ENCODE data around the gene TMEM91.
"Not testable (repeated sequence)": the region's sequence is repeated elsewhere in the genome, so short reads cannot be mapped to it uniquely, and the experiment has no call there.

TMEM91 gene

DNA sequence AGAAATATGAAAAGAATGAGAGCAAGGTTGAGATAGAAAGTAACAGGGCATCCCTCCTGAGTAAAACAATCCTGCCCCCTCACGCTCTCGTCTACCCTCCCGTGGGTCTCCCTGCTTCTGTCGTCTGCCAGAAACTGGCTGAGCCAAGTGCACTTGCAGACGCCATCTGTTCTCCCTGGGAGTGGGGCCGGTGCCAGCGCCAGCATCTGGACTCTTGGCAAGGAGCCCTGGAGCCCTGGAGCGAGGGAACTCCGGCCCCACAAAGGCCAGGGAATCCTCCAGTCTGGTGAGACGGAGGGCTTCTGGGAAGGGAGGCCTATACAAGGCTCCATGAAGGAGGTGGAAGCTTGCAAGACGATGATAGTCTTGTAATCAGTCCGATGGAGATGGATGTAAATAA is 2.3 kb upstream of the TMEM91 start:
- in situ Hi-C loops (cut with HindIII; ENCODE audit: low sequenced_read_pairs) = no loop called here

GRCh38 chr19:41376998-41377365 is 649 bp downstream of the TMEM91 start:
- in situ Hi-C loops (cut with HindIII; ENCODE audit: low sequenced_read_pairs) = no loop called here

DNA sequence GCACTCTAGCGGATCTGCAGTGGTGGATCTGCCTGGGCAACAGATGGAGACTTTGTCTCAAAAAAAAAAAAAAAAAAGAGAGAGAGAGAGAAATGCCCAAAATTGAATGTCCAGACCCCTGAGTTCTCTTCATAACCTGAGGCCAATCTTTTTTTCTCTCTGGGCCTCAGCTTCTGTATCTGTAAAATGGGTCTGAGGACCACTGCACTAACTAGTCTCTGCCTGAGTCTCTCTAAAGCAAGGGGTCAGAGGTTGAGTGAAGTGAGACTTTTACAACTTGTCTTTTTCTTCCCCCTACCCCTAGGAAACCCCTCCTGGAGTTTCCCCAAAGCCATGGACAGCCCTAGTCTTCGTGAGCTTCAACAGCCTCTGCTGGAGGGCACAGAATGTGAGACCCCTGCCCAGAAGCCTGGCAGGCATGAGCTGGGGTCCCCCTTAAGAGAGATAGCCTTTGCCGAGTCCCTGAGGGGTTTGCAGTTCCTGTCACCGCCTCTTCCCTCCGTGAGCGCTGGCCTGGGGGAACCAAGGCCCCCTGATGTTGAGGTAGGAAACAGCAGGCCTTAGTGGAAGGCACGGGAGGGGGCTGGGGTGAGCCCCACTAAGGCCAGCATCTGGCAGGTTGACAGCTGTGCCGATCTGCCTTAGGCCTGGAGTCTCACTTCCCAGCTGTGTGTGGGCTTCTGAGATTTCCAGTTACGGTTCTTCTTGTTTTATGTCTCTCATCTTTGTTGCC is 1.8 kb downstream of the TMEM91 start:
- in situ Hi-C loops (cut with HindIII; ENCODE audit: low sequenced_read_pairs) = no loop called here

DNA sequence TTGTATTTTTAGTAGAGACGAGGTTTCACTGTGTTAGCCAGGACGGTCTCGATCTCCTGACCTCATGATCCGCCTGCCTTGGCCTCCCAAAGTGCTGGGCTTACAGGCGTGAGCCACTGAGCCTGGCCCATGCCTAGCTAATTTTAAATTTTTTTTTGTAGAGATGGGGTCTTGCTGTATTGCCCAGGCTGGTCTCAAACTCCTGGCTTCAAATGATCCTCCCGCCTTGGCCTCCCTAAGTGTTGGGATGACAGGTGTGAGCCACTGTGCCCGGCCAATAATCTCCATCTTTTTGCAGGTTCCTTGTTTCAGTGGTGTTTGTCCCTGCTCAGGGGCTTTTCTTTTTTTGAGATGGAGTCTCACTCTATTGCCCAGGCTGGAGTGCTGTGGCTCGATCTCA is 5.2 kb downstream of the TMEM91 start:
- in situ Hi-C loops (cut with HindIII; ENCODE audit: low sequenced_read_pairs) = not testable (repeated sequence)

- in situ Hi-C loops (cut with HindIII; ENCODE audit: low sequenced_read_pairs) = no loop called here
These were observed 8.0 kb downstream of the TMEM91 start for GRCh38 chr19:41384351-41384750.

DNA sequence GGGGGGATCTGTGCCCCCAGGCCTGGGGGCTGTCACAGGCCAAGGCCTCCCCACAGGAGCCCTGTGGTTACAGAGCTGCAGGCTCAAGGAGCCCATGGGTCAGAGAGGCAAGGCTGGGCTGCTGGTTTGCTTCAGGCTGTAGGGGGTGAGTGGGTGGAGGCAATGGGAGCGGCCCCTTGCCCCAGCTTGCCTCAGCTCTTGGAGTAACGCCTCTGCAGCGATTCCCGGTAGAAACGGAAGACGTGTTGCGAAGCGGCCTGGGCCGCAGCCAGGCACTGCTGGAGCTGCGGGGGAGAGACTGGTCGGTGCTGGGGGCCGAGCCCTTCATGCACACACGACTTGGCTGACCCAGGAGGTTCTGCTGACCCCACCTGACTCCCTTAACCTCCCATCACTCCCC is 10.1 kb downstream of the TMEM91 start:
- in situ Hi-C loops (cut with HindIII; ENCODE audit: low sequenced_read_pairs) = no loop called here

- in situ Hi-C loops (cut with HindIII; ENCODE audit: low sequenced_read_pairs) = no loop called here
These were observed 15.3 kb downstream of the TMEM91 start for GRCh38 chr19:41391618-41392017.

- in situ Hi-C loops (cut with HindIII; ENCODE audit: low sequenced_read_pairs) = no loop called here
These were observed 16.4 kb downstream of the TMEM91 start for GRCh38 chr19:41392775-41393174.

DNA sequence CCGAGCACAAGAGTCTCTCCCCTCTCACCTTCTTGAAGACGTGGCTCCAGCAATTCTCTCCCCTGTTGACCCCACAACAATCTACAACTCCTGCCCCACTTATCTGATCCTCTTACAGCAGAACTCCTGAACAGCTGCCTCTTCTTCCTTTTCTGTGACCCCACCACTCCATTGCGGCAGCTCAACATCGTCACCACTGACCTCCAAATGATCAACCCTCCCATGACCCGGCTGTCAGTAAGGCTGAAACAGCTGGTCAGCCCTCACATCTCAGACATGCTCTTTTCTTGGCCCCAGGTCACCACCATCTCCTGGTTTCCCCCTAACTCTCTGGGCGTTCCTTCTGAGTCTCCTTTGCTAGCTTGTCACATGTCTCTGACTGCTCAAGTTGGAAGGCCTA is 19.0 kb downstream of the TMEM91 start:
- in situ Hi-C loops (cut with HindIII; ENCODE audit: low sequenced_read_pairs) = no loop called here

DNA sequence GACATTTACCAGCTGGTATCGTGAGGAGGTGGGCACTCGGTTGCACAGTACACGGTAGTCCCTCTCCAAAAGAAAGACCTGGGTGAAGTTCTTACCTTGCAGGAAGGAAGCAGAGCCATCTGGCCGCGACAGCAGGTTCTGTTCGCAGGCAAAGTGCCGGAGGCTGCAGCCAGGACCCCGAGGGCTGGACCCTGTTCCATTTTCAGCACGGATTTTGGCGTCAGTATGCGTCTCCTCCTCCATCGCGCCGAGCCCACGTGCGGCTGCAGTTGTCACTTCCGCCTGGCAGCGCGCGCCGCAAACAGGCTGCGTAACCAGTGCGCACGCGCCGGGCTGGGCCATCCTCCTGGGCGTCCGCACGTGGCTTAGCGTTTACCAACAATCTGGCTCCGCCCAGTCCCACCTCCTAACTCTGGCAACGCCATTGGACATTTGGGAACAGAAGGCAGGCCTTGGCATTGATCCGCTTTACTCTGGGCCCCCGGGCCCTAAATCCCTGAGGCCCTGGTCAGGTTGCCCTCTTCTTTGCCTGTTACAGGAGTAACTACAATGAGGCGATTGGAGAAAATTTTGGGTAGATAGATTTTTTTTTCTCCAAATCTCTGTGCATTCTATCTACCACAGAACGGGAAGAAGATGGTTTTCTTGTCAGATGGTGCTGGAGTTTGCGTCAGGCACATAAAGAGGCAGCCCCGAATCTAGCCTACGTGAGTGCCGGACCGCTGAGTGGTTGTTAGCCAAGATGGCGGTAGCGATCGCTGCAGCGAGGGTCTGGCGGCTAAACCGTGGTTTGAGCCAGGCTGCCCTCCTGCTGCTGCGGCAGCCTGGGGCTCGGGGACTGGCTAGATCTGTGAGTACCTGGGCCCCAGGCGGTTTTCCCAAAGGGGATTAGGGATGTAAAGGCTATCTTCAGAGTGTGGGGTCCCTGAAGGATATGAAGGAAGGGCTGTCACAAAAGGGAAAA is 21.0 kb downstream of the TMEM91 start, which contains the start of the genes BCKDHA and EXOSC5:
BCKDHA (plus strand) TSS at position 733 of the 964 bp plus-strand sequence; CDS start at position 743, 10 bp downstream.
EXOSC5 (minus strand) TSS at position 274 of the 964 bp plus-strand sequence; CDS start at position 243, 31 bp downstream.
- in situ Hi-C loops (cut with HindIII; ENCODE audit: low sequenced_read_pairs) = no loop called here

DNA sequence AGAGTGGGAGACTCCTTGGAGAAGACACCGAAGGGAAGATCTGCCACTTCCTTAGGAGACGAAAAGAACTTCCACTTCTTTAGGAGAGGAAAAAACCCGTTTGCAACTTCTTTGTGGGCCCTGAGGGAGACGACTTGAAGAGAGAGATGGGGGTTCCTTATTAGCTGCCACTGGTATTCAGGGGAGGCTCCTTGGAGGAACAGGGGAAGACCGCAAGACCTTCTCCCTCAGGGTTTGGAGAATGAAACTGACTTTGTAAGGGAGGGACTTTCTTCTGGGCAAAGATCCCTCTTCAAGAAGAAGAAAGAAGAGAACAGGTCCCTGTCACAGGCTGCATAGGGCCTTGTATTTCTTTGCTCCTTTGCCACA is 21.7 kb downstream of the TMEM91 start:
- in situ Hi-C loops (cut with HindIII; ENCODE audit: low sequenced_read_pairs) = no loop called here

DNA sequence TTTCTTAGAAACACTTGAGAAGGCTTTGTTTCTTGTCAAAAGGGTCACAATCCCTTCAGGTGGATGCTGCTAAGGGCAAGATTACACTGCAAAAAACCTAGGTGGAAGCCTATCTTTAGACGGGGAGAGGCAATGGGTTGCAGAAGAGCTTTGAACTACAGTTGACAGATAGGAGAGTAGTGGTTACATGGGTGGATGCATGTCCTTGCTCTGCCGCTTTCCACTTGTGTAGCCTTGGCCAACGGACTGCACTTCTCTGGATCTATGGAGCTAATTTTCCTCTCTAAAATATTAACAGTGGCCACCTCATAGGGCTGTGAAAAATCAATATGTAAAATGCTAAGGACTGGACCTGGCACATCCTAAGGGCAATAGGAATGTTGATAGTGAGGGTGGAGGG is 22.3 kb downstream of the TMEM91 start:
- in situ Hi-C loops (cut with HindIII; ENCODE audit: low sequenced_read_pairs) = no loop called here

DNA sequence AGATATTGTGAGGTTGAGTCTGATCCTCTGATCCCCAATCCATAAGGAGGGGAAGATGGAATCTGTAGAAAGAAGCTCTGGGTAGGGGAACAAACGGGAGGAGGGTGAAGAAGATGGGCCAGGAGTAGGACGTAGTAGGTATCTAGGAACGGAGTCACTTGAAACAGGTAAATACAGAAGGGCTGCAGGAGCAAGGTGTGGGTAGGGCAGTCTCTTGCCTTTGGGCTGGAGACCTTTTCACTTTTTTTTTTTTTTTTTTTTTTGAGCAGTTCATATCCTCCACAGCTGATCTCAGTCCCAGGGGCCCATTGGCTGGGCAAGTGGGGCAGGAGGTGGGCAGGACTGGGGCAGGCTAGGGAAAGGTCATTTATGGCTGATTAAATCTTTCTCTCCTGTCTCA is 22.8 kb downstream of the TMEM91 start:
- in situ Hi-C loops (cut with HindIII; ENCODE audit: low sequenced_read_pairs) = no loop called here

- in situ Hi-C loops (cut with HindIII; ENCODE audit: low sequenced_read_pairs) = no loop called here
These were observed 23.2 kb downstream of the TMEM91 start for GRCh38 chr19:41399525-41399924.

GRCh38 chr19:41401483-41401882 is 25.1 kb downstream of the TMEM91 start:
- in situ Hi-C loops (cut with HindIII; ENCODE audit: low sequenced_read_pairs) = no loop called here

DNA sequence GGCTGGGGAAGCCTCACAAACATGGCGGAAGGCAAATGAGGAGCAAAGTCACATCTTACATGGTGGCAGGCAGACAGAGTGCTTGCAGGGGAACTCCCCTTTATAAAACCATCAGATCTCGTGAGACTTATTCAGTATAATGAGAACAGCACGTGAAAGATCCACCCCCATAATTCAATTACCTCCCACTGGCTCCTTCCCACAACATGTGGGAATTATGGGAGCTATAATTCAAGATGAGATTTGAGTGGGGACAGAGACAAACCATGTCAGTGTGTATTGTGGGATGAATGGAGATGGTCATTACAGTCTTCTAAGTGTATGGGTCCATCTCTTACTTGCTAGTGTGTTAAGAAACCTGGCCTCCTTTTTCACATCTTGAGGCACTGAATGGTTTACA is 25.7 kb downstream of the TMEM91 start:
- in situ Hi-C loops (cut with HindIII; ENCODE audit: low sequenced_read_pairs) = no loop called here

DNA sequence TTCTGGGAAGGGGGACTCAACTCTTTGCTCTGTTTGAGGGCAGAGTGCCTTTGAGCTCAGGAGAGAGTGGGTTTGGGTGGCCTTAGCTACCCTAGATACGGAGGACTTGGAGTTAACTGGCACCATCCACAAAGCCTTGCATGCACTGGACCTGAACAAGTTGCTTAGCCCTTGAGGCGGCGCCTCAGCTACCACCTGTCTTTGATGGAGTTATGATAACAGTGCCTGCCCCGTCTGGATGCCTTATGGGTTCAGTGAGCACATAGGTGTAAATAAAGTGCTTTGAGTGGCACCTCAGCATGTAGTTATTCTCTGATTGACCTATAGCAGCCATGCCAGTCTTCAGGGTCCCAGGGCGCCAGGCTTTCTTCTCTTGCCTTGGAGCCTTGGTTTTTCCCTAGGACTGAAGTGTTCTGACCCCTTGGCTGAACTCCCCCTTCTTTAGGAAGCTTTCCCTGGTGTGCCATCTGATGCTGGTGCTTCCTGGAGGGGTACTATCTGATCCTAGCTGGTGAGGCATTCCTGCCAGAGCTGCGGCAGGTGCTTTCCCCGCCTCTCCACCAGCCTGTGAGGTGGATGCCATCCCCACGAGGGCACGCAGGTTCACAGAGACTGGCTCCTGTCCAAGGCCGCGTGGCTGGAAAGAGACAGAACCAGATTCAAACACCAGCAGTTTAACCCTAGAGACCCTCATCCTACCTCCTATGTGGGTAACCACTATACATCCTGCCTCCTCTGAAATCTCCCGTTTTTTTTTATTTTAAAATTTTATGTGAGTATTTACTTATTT is 27.0 kb downstream of the TMEM91 start:
- in situ Hi-C loops (cut with HindIII; ENCODE audit: low sequenced_read_pairs) = no loop called here

DNA sequence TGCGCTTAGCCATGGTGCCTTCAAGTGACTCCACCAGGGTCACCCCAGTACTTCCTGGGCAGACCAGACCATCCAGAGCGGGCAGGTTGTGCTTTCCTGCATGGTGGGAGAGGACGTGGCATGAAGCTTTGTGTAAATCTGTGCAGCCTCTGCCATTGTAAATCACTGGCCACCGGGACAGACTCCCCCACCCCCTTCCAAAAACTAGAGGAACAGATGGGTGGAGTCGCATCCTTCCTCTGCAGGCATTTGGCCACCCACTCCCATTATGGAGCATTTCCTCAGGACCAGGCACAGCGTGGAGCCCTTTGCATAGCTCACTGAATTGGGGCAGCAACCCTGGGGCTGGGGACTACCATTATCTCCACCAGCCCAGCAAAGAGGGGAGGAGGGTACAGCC is 29.4 kb downstream of the TMEM91 start:
- in situ Hi-C loops (cut with HindIII; ENCODE audit: low sequenced_read_pairs) = no loop called here

GRCh38 chr19:41407271-41407670 is 30.9 kb downstream of the TMEM91 start:
- in situ Hi-C loops (cut with HindIII; ENCODE audit: low sequenced_read_pairs) = no loop called here

GRCh38 chr19:41408256-41408655 is 31.9 kb downstream of the TMEM91 start:
- in situ Hi-C loops (cut with HindIII; ENCODE audit: low sequenced_read_pairs) = no loop called here

DNA sequence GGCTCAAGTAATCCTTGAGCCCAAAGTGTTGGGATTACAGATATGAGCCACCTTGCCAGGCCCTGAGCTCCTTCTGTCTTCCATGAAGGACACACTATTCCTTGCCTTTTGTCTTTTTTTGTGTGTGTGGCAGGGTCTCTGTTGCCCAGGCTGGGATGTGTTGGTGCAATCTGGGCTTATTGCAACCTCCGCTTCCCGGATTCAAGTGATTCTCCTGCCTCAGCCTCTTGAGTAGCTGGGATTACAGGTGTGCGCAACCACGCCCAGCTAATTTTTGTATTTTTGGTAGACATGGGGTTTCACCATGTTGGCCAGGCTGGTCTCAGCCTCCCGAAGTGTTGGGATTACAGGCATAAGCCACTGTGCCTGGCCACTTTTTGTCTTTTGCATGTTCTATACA is 32.5 kb downstream of the TMEM91 start:
- in situ Hi-C loops (cut with HindIII; ENCODE audit: low sequenced_read_pairs) = not testable (repeated sequence)

Data from endothelial cell of hepatic sinusoid (primary cell).